Tibial artery (tissue), 4 donors: ENCODE results near the gene CMTM7.
"Not testable (repeated sequence)": the region's sequence is repeated elsewhere in the genome, so short reads cannot be mapped to it uniquely, and the experiment has no call there.

Source experiments
- DNase-seq, 2 donors: peaks; one replicate each; pipeline ENCODE4 v3.0.0-alpha.2; 2019
- H3K27ac ChIP-seq, 2 donors: fragments of 200-600 bp; sonication (generic) in 1 of 2; 1 replicate in 1 of 2; 2 replicates in 1 of 2; pipeline ENCODE4 v1.5.1; 2018 to 2019; ENCODE audit warnings: mild to moderate bottlenecking in 1 of 2
- H3K27me3 ChIP-seq, 2 donors: fragments of 200-600 bp; sonication (generic) in 1 of 2; one replicate each; pipeline versions ENCODE4 v1.5.1 to v1.6.0; 2016 to 2019
- H3K36me3 ChIP-seq, 3 donors: fragments of 200-600 bp; sonication (generic) in 2 of 3; one replicate each; pipeline ENCODE4 v1.5.1; 2016 to 2019; ENCODE audit warnings: mild to moderate bottlenecking in 2 of 3
- H3K4me1 ChIP-seq, 4 donors: fragments of 200-600 bp; sonication (generic) in 2 of 4; 1 replicate in 3 of 4; 2 replicates in 1 of 4; pipeline ENCODE4 v1.5.1; 2016 to 2019
- H3K4me3 ChIP-seq, 2 donors: fragments of 200-600 bp; sonication (generic) in 1 of 2; 1 replicate in 1 of 2; 2 replicates in 1 of 2; pipeline ENCODE4 v1.5.1; 2018 to 2019; ENCODE audit warnings: mild to moderate bottlenecking in 2 of 2
- H3K9me3 ChIP-seq, 3 donors: fragments of 200-600 bp; sonication (generic) in 1 of 3; one replicate each; pipeline ENCODE4 v1.5.1; 2016 to 2019
- CTCF ChIP-seq, 2 experiments: fragments of 200-600 bp in 1 of 2; fragments of 450-650 bp in 1 of 2; IDR thresholded peaks; one replicate each; pipeline ENCODE4 v1.5.1; 2017 to 2019; ENCODE audit warnings: antibody characterized with exemption in 2 of 2, mild to moderate bottlenecking in 1 of 2, moderate library complexity in 1 of 2
- intact Hi-C: fragments of 100-400 bp; cut with DNase I; formaldehyde crosslinking; loops from one replicate; pipeline ENCODE4 v1.15.0; 2023; ENCODE audit warnings: low total_unique reads

CMTM7 gene

GRCh38 chr3:32455609-32456428 is 64.2 kb downstream of the CMTM7 start:
- Histone ChIP-seq H3K4me3 (no peak overlapping the region), H3K9me3 (no peaks in the 10 kb centered on the region), H3K27ac (no peak overlapping the region), H3K27me3 (no peaks in the 10 kb centered on the region), H3K4me1 (no peaks in the 10 kb centered on the region), H3K36me3 (peaks cover 0 to 15% (median 3%) of the 10 kb centered on the region in 3 donors)
- DNase-seq = no peak
- intact Hi-C loops = no loop called here
- TF ChIP-seq CTCF (IDR thresholded peaks at IDR 0.05) = no peak

GRCh38 chr3:32456429-32457130 is 64.9 kb downstream of the CMTM7 start:
- Histone ChIP-seq H3K36me3 (peaks cover 0 to 14% (median 3%) of the 10 kb centered on the region in 3 donors), H3K4me1 (no peaks in the 10 kb centered on the region), H3K4me3 (no peak overlapping the region), H3K27me3 (no peaks in the 10 kb centered on the region), H3K27ac (no peak overlapping the region), H3K9me3 (no peaks in the 10 kb centered on the region)
- intact Hi-C loops = no loop called here
- no peak for TF ChIP-seq CTCF (IDR thresholded peaks at IDR 0.05)
- no peak for DNase-seq

- Histone ChIP-seq H3K27ac (no peak overlapping the region), H3K36me3 (peaks cover 0 to 6% (median 3%) of the 10 kb centered on the region in 3 donors), H3K4me3 (no peak overlapping the region), H3K27me3 (no peaks in the 10 kb centered on the region), H3K9me3 (no peaks in the 10 kb centered on the region), H3K4me1 (no peaks in the 10 kb centered on the region)
- intact Hi-C loops = no loop called here
- TF ChIP-seq CTCF (IDR thresholded peaks at IDR 0.05) = no peak
- DNase-seq = no peak
Observed at GRCh38 chr3:32457971-32458471, 66.4 kb downstream of the CMTM7 start.

GRCh38 chr3:32459450-32459849 is 67.8 kb downstream of the CMTM7 start:
- Histone ChIP-seq H3K9me3 (no peaks in the 10 kb centered on the region), H3K27ac (no peak overlapping the region), H3K4me1 (no peaks in the 10 kb centered on the region), H3K36me3 (peaks cover 0 to 6% (median 3%) of the 10 kb centered on the region in 3 donors), H3K4me3 (no peak overlapping the region), H3K27me3 (no peaks in the 10 kb centered on the region)
- TF ChIP-seq CTCF (IDR thresholded peaks at IDR 0.05) = no peak
- intact Hi-C loops = no loop called here
- no peak for DNase-seq

- Histone ChIP-seq H3K27ac (no peak overlapping the region), H3K27me3 (no peaks in the 10 kb centered on the region), H3K36me3 (peaks cover 0 to 6% (median 0%) of the 10 kb centered on the region in 3 donors), H3K4me3 (no peak overlapping the region), H3K4me1 (no peaks in the 10 kb centered on the region), H3K9me3 (no peaks in the 10 kb centered on the region)
- no peak for TF ChIP-seq CTCF (IDR thresholded peaks at IDR 0.05)
- DNase-seq = no peak
- intact Hi-C loops = loop anchor here (10.0 kb wide), 1 partner anchor 285 kb away; no protein-coding TSS in a partner anchor
Observed at GRCh38 chr3:32460031-32460749, 68.5 kb downstream of the CMTM7 start.

GRCh38 chr3:32460817-32461496 is 69.3 kb downstream of the CMTM7 start:
- DNase-seq, H3K27me3 ChIP-seq, H3K4me3 ChIP-seq, H3K27ac ChIP-seq, H3K9me3 ChIP-seq, H3K36me3 ChIP-seq, H3K4me1 ChIP-seq: not testable (repeated sequence)
- intact Hi-C loops = loop anchor here (10.0 kb wide), 1 partner anchor 286 kb away; no protein-coding TSS in a partner anchor

- H3K27ac ChIP-seq, DNase-seq, H3K9me3 ChIP-seq, H3K4me1 ChIP-seq, H3K36me3 ChIP-seq, H3K27me3 ChIP-seq, H3K4me3 ChIP-seq: not testable (repeated sequence)
- intact Hi-C loops = loop anchor here (10.0 kb wide), 1 partner anchor 288 kb away; no protein-coding TSS in a partner anchor
Observed at GRCh38 chr3:32462191-32462986, 70.7 kb downstream of the CMTM7 start.
